GM12891 (cell line): ENCODE data around the gene PPFIBP1.

ENCODE experiments used
- DNase-seq: peaks from one replicate; pipeline ENCODE4 v3.0.0; 2011; ENCODE audit warnings: low spot score; ENCODE audit not compliant: insufficient read length
- FAIRE-seq: peaks from 2 replicates; lab custom pipeline; 2011; peaks lifted over from hg19 to GRCh38; lab: Jason Lieb, UNC
- PAX5 ChIP-seq: IDR thresholded peaks from 2 replicates; pipeline ENCODE4 v1.6.1; 2011; ENCODE audit warnings: low read length, moderate library complexity, mild to moderate bottlenecking; ENCODE audit not compliant: insufficient read depth, severe bottlenecking
- POLR2A ChIP-seq: IDR thresholded peaks from 2 replicates; pipeline ENCODE4 v1.6.1; 2011; ENCODE audit warnings: low read depth, low read length, control low read depth
- POLR2AphosphoS5 ChIP-seq: IDR thresholded peaks from 2 replicates; pipeline ENCODE4 v1.6.1; 2011; ENCODE audit warnings: low read depth, low read length, control low read depth
- POU2F2 ChIP-seq: IDR thresholded peaks from 2 replicates; pipeline ENCODE4 v1.6.1; 2011; ENCODE audit warnings: low read depth, mild to moderate bottlenecking, control low read depth, low read length, moderate library complexity
- SPI1 ChIP-seq: IDR thresholded peaks from 2 replicates; pipeline ENCODE4 v1.6.1; 2011; ENCODE audit warnings: low read depth, low read length, control low read depth
- TAF1 ChIP-seq: IDR thresholded peaks from 2 replicates; pipeline ENCODE4 v1.6.1; 2011; ENCODE audit warnings: low read depth, low read length, control low read depth

PPFIBP1 gene

DNA sequence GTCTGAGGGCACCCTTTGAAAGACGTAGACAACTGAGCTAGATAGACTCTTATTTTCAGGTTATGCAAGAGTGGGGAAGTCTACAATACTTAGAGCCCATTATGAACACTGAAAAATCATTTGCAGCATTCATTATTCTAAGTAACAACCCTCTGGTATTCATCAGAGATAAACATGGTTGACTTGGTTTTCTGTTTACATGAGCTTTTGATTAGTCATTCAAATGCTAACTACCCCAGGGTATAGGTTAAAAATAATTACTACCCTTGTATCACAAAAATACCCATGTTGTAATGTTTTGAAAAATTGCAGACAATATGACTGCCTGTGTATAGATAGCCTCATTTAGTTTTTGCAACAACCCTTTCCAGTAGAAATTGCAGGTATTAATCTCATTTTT lies 78.5 kb downstream of the PPFIBP1 start:
- TF ChIP-seq PAX5 (no peak), POLR2AphosphoS5 (no peak), POLR2A (no peak), SPI1 (no peak), POU2F2 (no peak), TAF1 (no peak)
- DNase-seq (no peak), FAIRE-seq (no peak)

GRCh38 chr12:27604431-27604830 lies 80.4 kb downstream of the PPFIBP1 start:
- DNase-seq (no peak), FAIRE-seq (no peak)
- TF ChIP-seq POLR2A (no peak), POU2F2 (no peak), PAX5 (no peak), SPI1 (no peak), TAF1 (no peak), POLR2AphosphoS5 (no peak)

GRCh38 chr12:27606986-27607385 lies 83.0 kb downstream of the PPFIBP1 start:
- FAIRE-seq: no peak
- TF ChIP-seq TAF1: no peak
- TF ChIP-seq POLR2A: no peak
- no peak for TF ChIP-seq SPI1
- no peak for TF ChIP-seq POLR2AphosphoS5
- TF ChIP-seq PAX5: no peak
- no peak for TF ChIP-seq POU2F2

GRCh38 chr12:27607591-27607990 lies 83.6 kb downstream of the PPFIBP1 start:
- TF ChIP-seq TAF1: no peak
- no peak for TF ChIP-seq PAX5
- TF ChIP-seq POU2F2: no peak
- DNase-seq (no peak), FAIRE-seq (no peak)

More at GRCh38 chr12:27606986-27607385, 83.0 kb downstream of the PPFIBP1 start:
- no peak for DNase-seq

DNA sequence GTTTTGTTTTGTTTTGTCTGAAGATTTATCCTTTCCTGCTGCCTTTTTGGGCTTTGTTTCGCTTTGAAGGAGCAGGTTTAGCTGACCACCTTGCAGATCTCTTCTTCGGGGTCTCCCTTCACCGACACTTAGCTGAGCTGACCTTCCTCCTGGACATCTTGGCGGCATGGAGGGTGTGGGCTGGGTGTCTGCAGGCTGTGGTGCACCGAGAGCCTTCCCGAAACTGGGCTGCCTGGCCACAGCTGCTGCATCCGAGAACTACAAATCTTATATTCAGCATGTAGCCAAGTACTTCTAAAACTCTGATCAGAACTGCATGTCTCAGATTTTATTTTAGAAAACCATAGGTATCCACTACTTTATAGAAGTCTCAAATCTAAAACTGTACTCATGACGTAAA lies 84.9 kb downstream of the PPFIBP1 start:
- DNase-seq (no peak), FAIRE-seq (no peak)
- TF ChIP-seq SPI1 (no peak), POU2F2 (no peak), TAF1 (no peak), POLR2AphosphoS5 (no peak), POLR2A (no peak), PAX5 (no peak)

DNA sequence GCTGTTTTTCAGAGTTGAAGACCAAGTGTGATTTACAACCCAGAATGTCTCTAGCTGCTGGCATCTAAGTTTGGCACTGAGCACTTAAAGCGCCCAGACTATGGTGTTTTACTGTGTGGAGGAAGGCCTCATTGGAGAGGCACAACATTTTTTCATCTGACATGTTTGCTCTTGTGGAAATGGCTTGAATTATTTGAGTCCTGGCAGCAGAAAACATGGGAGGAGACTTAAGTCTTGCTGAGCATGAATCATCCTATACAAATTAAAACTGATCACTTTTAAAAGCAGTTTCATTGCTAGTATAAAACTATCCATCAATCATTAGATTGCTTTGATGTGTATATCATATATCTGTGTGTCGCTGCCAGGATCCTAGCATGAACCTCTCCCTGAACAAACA lies 86.4 kb downstream of the PPFIBP1 start:
- DNase-seq (no peak), FAIRE-seq (no peak)
- TF ChIP-seq SPI1 (no peak), TAF1 (no peak), POLR2A (no peak), POLR2AphosphoS5 (no peak)

- DNase-seq: no peak
- FAIRE-seq: no peak
- no peak for TF ChIP-seq POLR2AphosphoS5
- no peak for TF ChIP-seq POU2F2
Observed at GRCh38 chr12:27614386-27614785, 90.4 kb downstream of the PPFIBP1 start.

GRCh38 chr12:27614866-27615265 lies 90.9 kb downstream of the PPFIBP1 start:
- no peak for FAIRE-seq

GRCh38 chr12:27615331-27615891 lies 91.4 kb downstream of the PPFIBP1 start:
- FAIRE-seq (no peak), DNase-seq (no peak)
- no peak for TF ChIP-seq POU2F2

More at GRCh38 chr12:27614866-27615265, 90.9 kb downstream of the PPFIBP1 start:
- no peak for DNase-seq
- TF ChIP-seq POU2F2: no peak
- no peak for TF ChIP-seq SPI1
- TF ChIP-seq TAF1: no peak
- no peak for TF ChIP-seq POLR2A
- TF ChIP-seq PAX5: no peak
- TF ChIP-seq POLR2AphosphoS5: no peak

- FAIRE-seq (no peak), DNase-seq (no peak)
- TF ChIP-seq POLR2AphosphoS5 (no peak), TAF1 (no peak), POU2F2 (no peak), SPI1 (no peak), PAX5 (no peak), POLR2A (no peak)
Observed at GRCh38 chr12:27616356-27617142, 92.5 kb downstream of the PPFIBP1 start.

DNA sequence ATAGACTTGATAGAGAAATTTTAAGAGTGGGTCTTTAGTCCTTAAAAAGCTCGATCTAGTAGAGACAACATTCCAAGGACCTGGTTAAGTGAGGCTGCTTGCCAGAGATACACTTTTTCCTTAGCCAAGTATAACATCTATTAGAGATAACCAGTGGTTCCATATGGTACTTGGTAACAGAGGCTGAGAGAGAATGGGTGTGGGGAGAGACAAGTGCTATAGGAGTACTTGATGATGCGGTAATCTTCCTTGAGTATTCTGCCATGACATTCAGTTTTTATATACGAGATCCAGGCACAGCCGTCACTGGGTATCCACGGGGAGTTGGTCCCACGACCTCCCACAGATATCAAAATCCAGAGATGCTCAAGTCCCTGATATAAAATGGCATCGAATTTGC lies 94.8 kb downstream of the PPFIBP1 start:
- DNase-seq (no peak), FAIRE-seq (no peak)
- TF ChIP-seq POU2F2 (no peak), POLR2AphosphoS5 (no peak)
